ENCODE measurements around the gene CROCC2.

Gene CROCC2

DNA sequence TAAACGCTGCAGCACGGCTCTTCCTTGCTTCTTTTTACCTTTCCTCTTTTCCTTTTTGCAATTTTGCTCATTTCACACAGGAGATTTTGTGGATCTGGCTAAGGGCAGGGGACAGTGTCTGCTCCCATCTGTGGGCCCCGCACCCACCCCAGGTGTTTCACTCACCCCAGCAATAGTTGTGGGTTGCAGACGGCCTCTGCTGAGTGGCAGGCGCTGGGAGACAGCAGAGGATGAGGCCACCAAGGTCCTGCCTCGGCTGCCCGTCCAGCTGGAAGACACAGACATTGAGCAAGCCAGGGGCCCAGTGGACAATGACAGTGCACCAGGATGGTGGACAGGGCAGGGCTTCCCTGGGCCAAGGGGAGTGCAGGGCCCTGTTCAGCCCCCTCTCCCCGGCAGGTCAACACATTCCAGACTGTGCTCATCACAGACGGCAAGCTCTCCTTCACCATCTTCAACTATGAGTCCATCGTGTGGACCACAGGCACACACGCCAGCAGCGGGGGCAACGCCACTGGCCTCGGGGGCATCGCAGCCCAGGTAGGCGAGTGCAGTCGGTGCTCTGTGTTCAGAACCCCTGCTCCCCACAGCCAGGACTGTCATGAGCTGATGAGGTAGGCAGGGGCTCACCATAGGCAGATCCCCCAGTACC, 127.3 kb downstream of the CROCC2 start:
- DNase-seq: no peak

GRCh38 chr2:241033994-241034393, 127.9 kb downstream of the CROCC2 start:
- DNase-seq: no peak

DNA sequence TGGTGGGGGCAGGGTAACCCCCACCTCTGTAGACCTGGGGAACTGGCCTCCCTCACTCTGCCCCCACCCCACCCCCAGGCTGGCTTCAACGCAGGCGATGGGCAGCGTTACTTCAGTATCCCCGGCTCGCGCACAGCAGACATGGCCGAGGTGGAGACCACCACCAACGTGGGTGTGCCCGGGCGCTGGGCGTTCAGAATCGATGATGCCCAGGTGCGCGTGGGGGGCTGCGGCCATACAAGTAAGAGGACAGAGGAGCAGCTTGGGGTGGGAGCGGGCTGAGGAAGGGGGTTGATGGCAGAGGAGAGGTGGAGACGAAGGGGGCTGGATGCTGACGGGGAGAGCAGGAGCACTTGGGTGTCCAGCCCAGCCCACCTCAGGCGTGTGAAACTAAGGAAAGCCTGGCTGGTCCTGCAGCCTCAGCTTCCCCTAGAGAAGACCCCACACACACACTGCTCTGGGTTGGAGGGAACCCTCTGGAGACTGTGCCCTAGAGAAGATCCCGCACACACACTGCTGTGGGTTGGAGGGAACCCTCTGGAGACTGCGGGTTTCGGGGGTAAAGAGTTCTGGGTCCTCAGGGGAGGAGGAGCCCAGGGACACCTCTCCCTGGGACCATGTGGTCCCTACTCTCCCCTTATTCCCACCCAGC, 128.5 kb downstream of the CROCC2 start:
- DNase-seq: no peak

- DNase-seq: no peak
Measured at GRCh38 chr2:241035142-241035817, 129.1 kb downstream of the CROCC2 start.

DNA sequence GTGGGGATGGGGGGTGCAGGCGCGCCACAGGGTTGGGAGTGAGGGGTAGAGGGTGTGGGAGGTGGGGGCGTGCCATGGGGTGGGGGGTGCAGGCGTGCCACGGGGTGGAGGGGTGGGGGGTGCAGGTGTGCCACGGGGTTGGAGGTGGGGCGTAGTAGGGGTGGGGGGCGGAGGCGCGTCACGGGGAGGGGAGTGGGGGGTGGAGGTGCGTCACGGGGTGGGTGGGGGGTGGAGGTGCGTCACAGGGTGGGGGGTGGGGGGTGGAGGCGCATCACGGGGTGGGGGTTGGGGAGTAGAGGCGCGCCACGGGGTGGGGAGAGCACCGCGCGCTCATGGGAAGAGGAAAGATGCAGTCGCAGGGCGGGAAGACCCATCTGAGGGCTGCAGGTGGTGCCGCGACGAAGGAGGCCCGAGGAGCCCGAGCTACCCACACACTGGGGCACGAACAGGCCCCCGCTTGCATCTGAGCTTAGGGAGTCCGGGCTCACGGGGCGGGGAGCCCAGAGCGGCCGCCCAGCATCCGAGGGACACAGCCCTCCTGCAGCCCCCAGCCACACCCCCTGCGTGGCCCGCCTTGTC, 129.8 kb downstream of the CROCC2 start:
- DNase-seq: peak in 1 of 56 donors; percentile 64

- peak in 2 of 56 donors; percentile 28 to 64 for DNase-seq
Measured at GRCh38 chr2:241036397-241036963, 130.3 kb downstream of the CROCC2 start.

DNA sequence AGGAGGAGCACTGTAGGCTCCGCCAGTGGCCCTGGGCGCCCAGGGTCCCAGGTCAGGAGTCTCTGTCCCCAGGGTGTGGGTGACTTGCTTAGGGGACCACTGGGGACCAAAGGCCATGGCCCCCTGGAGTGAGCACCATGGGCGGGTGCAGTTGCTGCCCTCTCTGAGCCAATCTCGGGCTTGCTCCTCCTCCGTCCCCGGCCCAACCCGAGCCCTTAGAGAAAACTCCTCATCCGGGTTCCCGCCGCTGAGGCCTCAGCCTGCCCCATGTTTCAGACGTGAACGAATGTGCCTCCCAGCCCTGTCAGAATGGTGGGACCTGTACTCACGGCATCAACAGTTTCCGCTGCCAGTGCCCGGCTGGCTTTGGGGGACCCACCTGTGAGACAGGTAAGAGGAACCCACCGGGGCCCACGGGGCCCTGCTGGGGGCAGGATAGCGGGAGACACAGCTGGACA, 130.9 kb downstream of the CROCC2 start:
- no peak for DNase-seq

DNA sequence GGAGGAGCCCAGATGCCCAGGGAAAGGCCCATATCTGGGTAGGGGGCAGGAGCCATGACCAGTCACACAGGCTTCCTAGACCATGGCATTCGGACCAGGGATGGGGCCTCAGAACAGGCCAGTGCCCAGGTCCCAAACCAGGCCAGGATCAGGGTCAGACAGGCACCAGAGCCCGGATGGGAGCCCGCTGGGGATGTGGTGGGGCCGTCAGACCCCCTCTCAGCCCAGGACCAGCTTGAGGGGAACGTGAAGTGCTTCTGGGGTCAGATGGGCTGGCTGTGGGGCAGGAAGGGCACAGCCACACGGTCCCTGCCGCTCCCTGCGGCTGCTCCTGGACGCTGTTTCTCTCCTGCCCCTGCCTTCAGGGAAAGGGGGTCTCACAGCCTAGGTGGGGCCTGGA, 131.4 kb downstream of the CROCC2 start:
- DNase-seq: no peak

GRCh38 chr2:241038374-241039180, 132.4 kb downstream of the CROCC2 start:
- DNase-seq: no peak

- DNase-seq: no peak
Measured at GRCh38 chr2:241039416-241039815, 133.3 kb downstream of the CROCC2 start.

DNA sequence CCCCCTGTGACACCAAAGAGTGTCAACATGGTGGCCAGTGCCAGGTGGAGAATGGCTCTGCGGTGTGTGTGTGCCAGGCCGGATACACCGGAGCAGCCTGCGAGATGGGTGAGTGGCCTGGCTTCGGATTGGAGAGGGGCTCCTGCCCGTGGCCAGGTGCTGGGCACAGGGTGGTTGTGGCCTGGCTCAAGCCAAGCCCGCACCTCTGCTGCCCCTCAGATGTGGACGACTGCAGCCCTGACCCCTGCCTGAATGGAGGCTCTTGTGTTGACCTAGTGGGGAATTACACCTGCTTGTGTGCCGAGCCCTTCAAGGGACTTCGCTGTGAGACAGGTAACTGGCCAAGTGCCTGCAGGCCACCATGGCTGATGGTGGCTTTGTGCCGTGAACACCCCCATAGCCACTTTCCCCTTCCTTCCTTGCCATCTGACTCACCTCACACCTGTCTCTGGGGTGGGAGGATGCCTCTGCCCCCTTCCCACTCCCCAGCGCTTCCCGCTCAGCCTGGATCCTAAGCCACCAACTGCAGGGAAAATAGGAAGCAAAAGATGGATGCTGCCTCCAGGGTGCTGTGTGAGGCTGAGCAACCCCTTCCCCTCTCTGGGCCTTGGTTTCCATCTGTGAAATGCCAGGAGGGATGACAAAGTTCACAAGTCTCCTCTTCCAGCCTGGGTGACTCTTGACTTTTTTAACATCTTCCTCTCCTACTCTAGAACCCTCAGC, 134.1 kb downstream of the CROCC2 start:
- no peak for DNase-seq

- no peak for DNase-seq
Measured at GRCh38 chr2:241041589-241042158, 135.5 kb downstream of the CROCC2 start.

All from amygdala (tissue), 56 donors.